Keratinocyte (primary cell): ENCODE results near the gene ELOB.

ENCODE experiments used
- EZH2 ChIP-seq: IDR thresholded peaks from one replicate; pipeline ENCODE4 v1.6.1; 2012; ENCODE audit warnings: inconsistent platforms, mild to moderate bottlenecking, low read length, moderate library complexity
- TF ChIP-seq, protein P1 (sequence below), 3 experiments: IDR thresholded peaks in 1 of 3; conservative IDR thresholded peaks in 1 of 3; optimal IDR thresholded peaks in 1 of 3; 2 replicates in 2 of 3; 3 replicates in 1 of 3; pipeline versions ENCODE3 to v1.5.1; 2011; ENCODE audit warnings: low read length in 3 of 3, mild to moderate bottlenecking in 3 of 3, moderate library complexity in 2 of 3, control low read depth in 1 of 3, inconsistent platforms in 1 of 3; ENCODE audit not compliant: insufficient read depth in 2 of 3; ENCODE audit errors: extremely low read depth in 1 of 3

GRCh38 chr16:2799205-2799858 is 22.3 kb upstream of the ELOB start:
- TF ChIP-seq, protein P1, sequence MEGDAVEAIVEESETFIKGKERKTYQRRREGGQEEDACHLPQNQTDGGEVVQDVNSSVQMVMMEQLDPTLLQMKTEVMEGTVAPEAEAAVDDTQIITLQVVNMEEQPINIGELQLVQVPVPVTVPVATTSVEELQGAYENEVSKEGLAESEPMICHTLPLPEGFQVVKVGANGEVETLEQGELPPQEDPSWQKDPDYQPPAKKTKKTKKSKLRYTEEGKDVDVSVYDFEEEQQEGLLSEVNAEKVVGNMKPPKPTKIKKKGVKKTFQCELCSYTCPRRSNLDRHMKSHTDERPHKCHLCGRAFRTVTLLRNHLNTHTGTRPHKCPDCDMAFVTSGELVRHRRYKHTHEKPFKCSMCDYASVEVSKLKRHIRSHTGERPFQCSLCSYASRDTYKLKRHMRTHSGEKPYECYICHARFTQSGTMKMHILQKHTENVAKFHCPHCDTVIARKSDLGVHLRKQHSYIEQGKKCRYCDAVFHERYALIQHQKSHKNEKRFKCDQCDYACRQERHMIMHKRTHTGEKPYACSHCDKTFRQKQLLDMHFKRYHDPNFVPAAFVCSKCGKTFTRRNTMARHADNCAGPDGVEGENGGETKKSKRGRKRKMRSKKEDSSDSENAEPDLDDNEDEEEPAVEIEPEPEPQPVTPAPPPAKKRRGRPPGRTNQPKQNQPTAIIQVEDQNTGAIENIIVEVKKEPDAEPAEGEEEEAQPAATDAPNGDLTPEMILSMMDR (optimal IDR thresholded peaks at IDR 0.05 in 1 of 3, IDR thresholded peaks at IDR 0.05 in 1 of 3, conservative IDR thresholded peaks at IDR 0.05 in 1 of 3; ENCODE audit: extremely low read depth in 1 of 3, insufficient read depth in 2 of 3, low read length in 3 of 3): no peak
- TF ChIP-seq EZH2: no peak
